ENCODE data around the gene NR5A1.

NR5A1 gene

DNA sequence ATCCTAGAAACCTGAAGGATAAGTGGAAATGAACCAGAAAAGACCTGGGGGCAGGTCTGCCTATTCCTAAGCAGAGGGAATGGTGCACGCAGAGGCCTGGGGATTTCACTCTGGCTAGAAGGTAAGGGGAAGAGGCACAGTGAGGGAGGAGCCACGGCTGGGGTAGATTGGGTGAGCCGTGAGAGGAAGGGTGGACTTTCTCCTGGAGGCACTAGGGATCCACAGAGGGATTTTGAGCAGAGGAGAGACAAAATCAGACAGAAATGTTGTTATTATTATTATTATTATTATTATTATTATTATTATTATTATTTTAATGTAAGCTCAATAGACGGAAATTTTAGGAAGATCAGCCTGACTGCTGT lies 59.9 kb downstream of the NR5A1 start:
- Histone ChIP-seq H3K9ac (ENCODE audit: low read depth in 1 of 2, low read length in 2 of 2) (no peak overlapping the region), H3K27ac (ENCODE audit: low read depth, low read length) (no peak overlapping the region)

DNA sequence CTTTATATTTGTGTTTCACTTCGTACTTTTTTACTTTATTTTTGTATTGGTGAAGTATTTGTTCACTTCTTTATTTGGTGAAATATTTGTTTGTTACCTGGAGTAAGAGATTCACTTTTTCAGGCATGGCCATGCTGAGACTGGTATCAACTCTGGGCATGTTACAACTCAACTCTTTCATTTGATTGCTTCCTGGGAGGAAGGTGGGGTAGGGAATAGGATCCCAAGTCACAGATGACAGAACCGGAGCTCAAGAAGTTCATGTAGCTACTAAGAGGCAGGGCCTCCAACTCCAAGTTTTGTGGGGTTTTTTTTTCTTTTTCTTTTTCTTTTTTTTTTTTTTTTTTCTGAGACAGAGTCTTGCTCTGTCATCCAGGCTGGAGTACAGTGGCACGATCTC lies 63.0 kb downstream of the NR5A1 start:
- Histone ChIP-seq H3K36me3 (ENCODE audit: control insufficient read depth in 1 of 2, insufficient read depth in 2 of 2, low read length in 2 of 2) (no peaks in the 10 kb centered on the region), H3K27me3 (ENCODE audit: control insufficient read depth in 1 of 2, insufficient read depth in 2 of 2, low read length in 2 of 2) (peaks cover 0 to 7% of the 10 kb centered on the region in 2 donors), H3K4me3 (ENCODE audit: low read depth in 1 of 2, low read length in 2 of 2) (no peak overlapping the region), H3K9me3 (ENCODE audit: control insufficient read depth in 1 of 2, low read length in 2 of 2) (no peaks in the 10 kb centered on the region), H3K27ac (ENCODE audit: low read depth, low read length) (no peak overlapping the region), H3K4me1 (ENCODE audit: control insufficient read depth in 1 of 2, insufficient read depth in 2 of 2, low read length in 2 of 2) (no peaks in the 10 kb centered on the region), H3K9ac (ENCODE audit: low read depth in 1 of 2, low read length in 2 of 2) (no peak overlapping the region)

More for the DNA sequence above, 59.9 kb downstream of the NR5A1 start:
- Histone ChIP-seq H3K4me1 (ENCODE audit: control insufficient read depth in 1 of 2, insufficient read depth in 2 of 2, low read length in 2 of 2) (peaks cover 0 to 4% of the 10 kb centered on the region in 2 donors), H3K36me3 (ENCODE audit: control insufficient read depth in 1 of 2, insufficient read depth in 2 of 2, low read length in 2 of 2) (no peaks in the 10 kb centered on the region), H3K4me3 (ENCODE audit: low read depth in 1 of 2, low read length in 2 of 2) (no peak overlapping the region), H3K27me3 (ENCODE audit: control insufficient read depth in 1 of 2, insufficient read depth in 2 of 2, low read length in 2 of 2) (peaks cover 18 to 25% of the 10 kb centered on the region in 2 donors), H3K9me3 (ENCODE audit: control insufficient read depth in 1 of 2, low read length in 2 of 2) (no peaks in the 10 kb centered on the region)

DNA sequence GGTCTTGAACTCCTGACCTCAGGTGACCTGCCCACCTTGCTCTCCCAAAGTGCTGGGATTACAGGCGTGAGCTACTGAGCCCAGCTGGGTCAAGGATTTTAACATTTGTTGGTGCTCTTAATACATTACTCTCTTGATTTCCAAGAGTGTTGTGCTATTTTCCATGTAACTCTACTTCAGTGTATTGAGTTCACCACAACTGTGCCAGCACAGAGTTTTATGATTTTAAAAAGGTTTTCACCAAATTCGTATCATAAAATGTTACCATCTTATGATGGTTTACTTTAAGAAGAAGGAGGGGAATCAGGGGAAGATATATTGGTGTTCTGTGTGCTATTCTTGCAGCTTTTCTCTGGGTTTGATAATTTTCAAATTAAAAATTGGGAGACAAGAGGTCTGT lies 63.6 kb downstream of the NR5A1 start:
- peaks cover 0 to 7% of the 10 kb centered on the region in 2 donors for H3K27me3 ChIP-seq (ENCODE audit: control insufficient read depth in 1 of 2, insufficient read depth in 2 of 2, low read length in 2 of 2)
- H3K9me3 ChIP-seq (ENCODE audit: control insufficient read depth in 1 of 2, low read length in 2 of 2): no peaks in the 10 kb centered on the region
- H3K4me1 ChIP-seq (ENCODE audit: control insufficient read depth in 1 of 2, insufficient read depth in 2 of 2, low read length in 2 of 2): no peaks in the 10 kb centered on the region
- H3K4me3 ChIP-seq (ENCODE audit: low read depth in 1 of 2, low read length in 2 of 2): no peak overlapping the region
- H3K27ac ChIP-seq (ENCODE audit: low read depth, low read length): no peak overlapping the region
- no peak overlapping the region for H3K9ac ChIP-seq (ENCODE audit: low read depth in 1 of 2, low read length in 2 of 2)
- H3K36me3 ChIP-seq (ENCODE audit: control insufficient read depth in 1 of 2, insufficient read depth in 2 of 2, low read length in 2 of 2): no peaks in the 10 kb centered on the region

DNA sequence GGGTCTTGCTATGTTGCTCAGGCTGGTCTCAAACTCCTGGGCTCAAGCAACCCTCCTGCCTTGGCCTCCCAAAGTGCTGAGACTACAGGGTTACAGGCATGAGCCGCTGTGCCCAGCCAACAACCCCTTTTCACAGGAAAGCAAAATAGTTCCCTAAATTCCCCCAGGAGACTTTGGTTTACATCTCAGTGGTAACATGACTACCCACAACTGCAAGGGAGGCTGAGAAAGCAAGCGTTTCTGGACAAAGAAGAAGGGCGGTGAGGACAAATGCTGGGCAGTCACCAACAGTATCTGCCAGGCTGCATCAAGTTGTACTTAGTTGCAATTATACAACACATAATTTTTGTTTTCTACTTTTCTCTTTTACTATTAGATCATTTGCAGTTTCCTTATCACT lies 64.4 kb downstream of the NR5A1 start:
- no peak overlapping the region for H3K9ac ChIP-seq (ENCODE audit: low read depth in 1 of 2, low read length in 2 of 2)
- peaks cover 0 to 4% of the 10 kb centered on the region in 2 donors for H3K27me3 ChIP-seq (ENCODE audit: control insufficient read depth in 1 of 2, insufficient read depth in 2 of 2, low read length in 2 of 2)
- H3K27ac ChIP-seq (ENCODE audit: low read depth, low read length): no peak overlapping the region

DNA sequence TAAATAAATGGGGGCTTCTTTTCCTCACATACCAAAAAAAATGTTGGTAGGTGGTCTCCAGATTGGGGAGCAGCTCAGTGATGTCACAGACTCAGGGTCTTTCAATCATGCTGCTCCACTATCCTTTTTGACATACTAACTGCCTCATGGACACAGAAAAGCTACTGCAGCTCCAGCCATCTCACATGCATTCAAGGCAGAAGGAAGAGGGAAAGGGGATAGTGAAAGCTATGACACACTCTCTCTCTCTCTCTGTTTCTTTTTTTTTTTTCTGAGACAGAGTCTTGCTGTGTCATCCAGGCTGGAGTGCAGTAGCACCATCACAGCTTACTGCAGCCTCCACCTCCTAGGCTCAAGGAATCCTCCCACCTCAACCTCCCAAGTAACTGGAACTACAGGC lies 64.8 kb downstream of the NR5A1 start:
- Histone ChIP-seq H3K36me3 (ENCODE audit: control insufficient read depth in 1 of 2, insufficient read depth in 2 of 2, low read length in 2 of 2) (no peaks in the 10 kb centered on the region), H3K9me3 (ENCODE audit: control insufficient read depth in 1 of 2, low read length in 2 of 2) (no peaks in the 10 kb centered on the region), H3K4me3 (ENCODE audit: low read depth in 1 of 2, low read length in 2 of 2) (no peak overlapping the region), H3K4me1 (ENCODE audit: control insufficient read depth in 1 of 2, insufficient read depth in 2 of 2, low read length in 2 of 2) (no peaks in the 10 kb centered on the region), H3K27me3 (ENCODE audit: control insufficient read depth in 1 of 2, insufficient read depth in 2 of 2, low read length in 2 of 2) (peaks cover 0 to 4% of the 10 kb centered on the region in 2 donors), H3K9ac (ENCODE audit: low read depth in 1 of 2, low read length in 2 of 2) (no peak overlapping the region), H3K27ac (ENCODE audit: low read depth, low read length) (no peak overlapping the region)

More for the DNA sequence above, 64.4 kb downstream of the NR5A1 start:
- H3K4me3 ChIP-seq (ENCODE audit: low read depth in 1 of 2, low read length in 2 of 2): no peak overlapping the region
- no peaks in the 10 kb centered on the region for H3K4me1 ChIP-seq (ENCODE audit: control insufficient read depth in 1 of 2, insufficient read depth in 2 of 2, low read length in 2 of 2)
- no peaks in the 10 kb centered on the region for H3K36me3 ChIP-seq (ENCODE audit: control insufficient read depth in 1 of 2, insufficient read depth in 2 of 2, low read length in 2 of 2)
- no peaks in the 10 kb centered on the region for H3K9me3 ChIP-seq (ENCODE audit: control insufficient read depth in 1 of 2, low read length in 2 of 2)

DNA sequence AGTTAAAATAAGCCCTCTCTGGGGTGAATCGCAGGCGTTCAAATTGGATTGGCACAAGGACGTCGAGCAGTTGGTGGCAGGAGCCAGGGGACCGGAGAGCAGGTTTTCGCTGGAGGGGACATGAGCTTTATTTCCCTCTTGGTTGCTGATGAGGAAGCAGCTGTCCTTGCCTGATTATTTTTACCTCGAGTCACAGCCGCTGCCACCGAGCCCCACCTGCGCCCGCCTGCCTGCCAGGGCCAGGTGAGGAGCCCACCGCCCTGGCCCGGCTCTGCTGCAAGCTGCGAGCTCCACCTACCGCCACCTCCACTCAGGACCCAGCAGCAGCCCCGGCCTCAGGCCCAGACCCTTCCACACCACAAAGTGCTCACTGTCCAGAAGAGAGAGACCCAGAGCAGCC lies 65.9 kb downstream of the NR5A1 start:
- Histone ChIP-seq H3K27me3 (ENCODE audit: control insufficient read depth in 1 of 2, insufficient read depth in 2 of 2, low read length in 2 of 2) (peaks cover 0 to 4% of the 10 kb centered on the region in 2 donors), H3K9me3 (ENCODE audit: control insufficient read depth in 1 of 2, low read length in 2 of 2) (no peaks in the 10 kb centered on the region)

GRCh38 chr9:124440786-124441185 lies 66.4 kb downstream of the NR5A1 start:
- Histone ChIP-seq H3K27me3 (ENCODE audit: control insufficient read depth in 1 of 2, insufficient read depth in 2 of 2, low read length in 2 of 2) (peaks cover 0 to 4% of the 10 kb centered on the region in 2 donors), H3K9me3 (ENCODE audit: control insufficient read depth in 1 of 2, low read length in 2 of 2) (no peaks in the 10 kb centered on the region), H3K36me3 (ENCODE audit: control insufficient read depth in 1 of 2, insufficient read depth in 2 of 2, low read length in 2 of 2) (no peaks in the 10 kb centered on the region), H3K4me1 (ENCODE audit: control insufficient read depth in 1 of 2, insufficient read depth in 2 of 2, low read length in 2 of 2) (no peaks in the 10 kb centered on the region), H3K27ac (ENCODE audit: low read depth, low read length) (no peak overlapping the region), H3K4me3 (ENCODE audit: low read depth in 1 of 2, low read length in 2 of 2) (no peak overlapping the region), H3K9ac (ENCODE audit: low read depth in 1 of 2, low read length in 2 of 2) (no peak overlapping the region)

More for the DNA sequence above, 65.9 kb downstream of the NR5A1 start:
- Histone ChIP-seq H3K4me1 (ENCODE audit: control insufficient read depth in 1 of 2, insufficient read depth in 2 of 2, low read length in 2 of 2) (no peaks in the 10 kb centered on the region), H3K27ac (ENCODE audit: low read depth, low read length) (no peak overlapping the region), H3K9ac (ENCODE audit: low read depth in 1 of 2, low read length in 2 of 2) (no peak overlapping the region), H3K4me3 (ENCODE audit: low read depth in 1 of 2, low read length in 2 of 2) (no peak overlapping the region), H3K36me3 (ENCODE audit: control insufficient read depth in 1 of 2, insufficient read depth in 2 of 2, low read length in 2 of 2) (no peaks in the 10 kb centered on the region)

DNA sequence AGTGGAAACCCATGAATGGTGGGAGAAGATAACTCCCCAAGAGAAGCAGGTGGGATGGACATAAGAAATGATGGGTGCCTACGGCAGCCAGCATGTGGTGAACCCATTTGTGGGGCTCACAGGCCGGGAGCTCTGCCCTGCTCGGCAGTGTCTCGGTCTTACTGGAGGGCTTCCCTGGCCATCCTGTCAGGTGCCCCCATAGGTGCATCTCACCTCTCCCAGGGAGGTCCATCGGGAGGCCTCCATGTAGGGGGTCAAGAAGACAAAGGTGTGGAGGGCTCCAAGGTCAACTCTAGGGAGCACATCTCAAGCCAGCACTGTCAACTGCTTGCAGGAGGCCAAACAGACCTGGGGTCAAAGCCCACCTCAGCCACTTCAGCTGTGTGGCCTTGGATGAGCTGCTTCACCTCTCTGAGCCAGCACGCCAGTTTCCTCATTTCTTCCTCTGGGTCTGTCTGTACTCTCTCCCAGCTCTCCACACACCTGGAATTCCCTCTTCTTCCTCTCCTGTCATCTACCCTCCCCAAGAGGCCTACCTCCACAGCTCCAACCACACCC lies 67.4 kb downstream of the NR5A1 start:
- H3K27me3 ChIP-seq (ENCODE audit: control insufficient read depth in 1 of 2, insufficient read depth in 2 of 2, low read length in 2 of 2): peaks cover 0 to 4% of the 10 kb centered on the region in 2 donors
- H3K9me3 ChIP-seq (ENCODE audit: control insufficient read depth in 1 of 2, low read length in 2 of 2): no peaks in the 10 kb centered on the region
- H3K4me1 ChIP-seq (ENCODE audit: control insufficient read depth in 1 of 2, insufficient read depth in 2 of 2, low read length in 2 of 2): no peaks in the 10 kb centered on the region
- H3K4me3 ChIP-seq (ENCODE audit: low read depth in 1 of 2, low read length in 2 of 2): no peak overlapping the region
- no peak overlapping the region for H3K9ac ChIP-seq (ENCODE audit: low read depth in 1 of 2, low read length in 2 of 2)
- no peaks in the 10 kb centered on the region for H3K36me3 ChIP-seq (ENCODE audit: control insufficient read depth in 1 of 2, insufficient read depth in 2 of 2, low read length in 2 of 2)
- no peak overlapping the region for H3K27ac ChIP-seq (ENCODE audit: low read depth, low read length)

DNA sequence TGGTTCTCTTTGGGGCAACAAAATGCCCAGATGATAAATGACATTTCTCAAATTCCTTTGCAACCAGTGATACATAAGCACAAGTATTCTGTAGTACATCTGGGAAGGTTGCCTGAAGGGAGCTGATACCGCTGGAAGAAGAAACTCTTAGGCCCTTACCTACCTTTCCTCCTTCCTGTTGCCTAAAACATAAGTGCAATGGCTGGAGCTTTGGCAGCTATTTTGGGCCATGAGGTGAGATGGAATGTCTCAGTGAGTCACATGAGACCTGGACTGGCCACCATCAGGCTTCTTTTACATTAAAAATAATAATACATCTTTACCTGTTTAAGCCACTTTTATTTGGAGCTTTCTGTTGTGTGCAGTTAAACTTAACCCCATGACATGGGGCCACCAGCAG lies 68.1 kb downstream of the NR5A1 start:
- H3K27me3 ChIP-seq (ENCODE audit: control insufficient read depth in 1 of 2, insufficient read depth in 2 of 2, low read length in 2 of 2): peaks cover 0 to 4% of the 10 kb centered on the region in 2 donors
- no peaks in the 10 kb centered on the region for H3K36me3 ChIP-seq (ENCODE audit: control insufficient read depth in 1 of 2, insufficient read depth in 2 of 2, low read length in 2 of 2)
- H3K9me3 ChIP-seq (ENCODE audit: control insufficient read depth in 1 of 2, low read length in 2 of 2): no peaks in the 10 kb centered on the region
- no peak overlapping the region for H3K4me3 ChIP-seq (ENCODE audit: low read depth in 1 of 2, low read length in 2 of 2)
- H3K9ac ChIP-seq (ENCODE audit: low read depth in 1 of 2, low read length in 2 of 2): no peak overlapping the region
- H3K4me1 ChIP-seq (ENCODE audit: control insufficient read depth in 1 of 2, insufficient read depth in 2 of 2, low read length in 2 of 2): no peaks in the 10 kb centered on the region
- no peak overlapping the region for H3K27ac ChIP-seq (ENCODE audit: low read depth, low read length)

DNA sequence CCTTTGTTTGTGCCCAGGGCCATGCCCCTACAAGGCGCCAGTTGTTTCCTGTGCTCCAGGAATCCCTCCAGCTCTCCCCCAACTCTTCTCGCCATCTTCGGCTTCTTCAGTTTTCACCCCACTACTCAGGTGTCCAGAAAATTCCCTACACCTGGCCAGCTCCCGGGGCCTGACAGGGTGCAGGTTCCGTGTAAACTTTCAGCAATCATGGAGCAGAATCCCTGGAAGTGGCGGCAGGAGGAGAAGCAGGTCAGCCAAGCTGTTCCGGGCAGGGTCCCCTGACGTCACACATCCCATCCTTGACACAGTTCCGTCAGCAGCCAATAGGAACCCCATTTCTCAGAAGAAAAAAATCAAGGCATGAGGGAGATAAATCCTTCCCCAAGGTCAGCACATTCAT lies 69.1 kb downstream of the NR5A1 start:
- Histone ChIP-seq H3K9ac (ENCODE audit: low read depth in 1 of 2, low read length in 2 of 2) (no peak overlapping the region), H3K9me3 (ENCODE audit: control insufficient read depth in 1 of 2, low read length in 2 of 2) (no peaks in the 10 kb centered on the region), H3K36me3 (ENCODE audit: control insufficient read depth in 1 of 2, insufficient read depth in 2 of 2, low read length in 2 of 2) (no peaks in the 10 kb centered on the region), H3K4me1 (ENCODE audit: control insufficient read depth in 1 of 2, insufficient read depth in 2 of 2, low read length in 2 of 2) (no peaks in the 10 kb centered on the region), H3K27ac (ENCODE audit: low read depth, low read length) (no peak overlapping the region), H3K27me3 (ENCODE audit: control insufficient read depth in 1 of 2, insufficient read depth in 2 of 2, low read length in 2 of 2) (peaks cover 0 to 4% of the 10 kb centered on the region in 2 donors), H3K4me3 (ENCODE audit: low read depth in 1 of 2, low read length in 2 of 2) (no peak overlapping the region)

GRCh38 chr9:124437086-124437485 lies 70.1 kb downstream of the NR5A1 start:
- H3K4me3 ChIP-seq (ENCODE audit: low read depth in 1 of 2, low read length in 2 of 2): no peak overlapping the region
- H3K9ac ChIP-seq (ENCODE audit: low read depth in 1 of 2, low read length in 2 of 2): no peak overlapping the region
- no peaks in the 10 kb centered on the region for H3K36me3 ChIP-seq (ENCODE audit: control insufficient read depth in 1 of 2, insufficient read depth in 2 of 2, low read length in 2 of 2)
- H3K4me1 ChIP-seq (ENCODE audit: control insufficient read depth in 1 of 2, insufficient read depth in 2 of 2, low read length in 2 of 2): no peaks in the 10 kb centered on the region
- H3K27me3 ChIP-seq (ENCODE audit: control insufficient read depth in 1 of 2, insufficient read depth in 2 of 2, low read length in 2 of 2): peaks cover 0 to 4% of the 10 kb centered on the region in 2 donors
- no peak overlapping the region for H3K27ac ChIP-seq (ENCODE audit: low read depth, low read length)
- H3K9me3 ChIP-seq (ENCODE audit: control insufficient read depth in 1 of 2, low read length in 2 of 2): no peaks in the 10 kb centered on the region

Data from duodenal mucosa (tissue), 2 donors.